ENCODE results near the gene AUTS2. TPM values are rescaled to one million over a fixed set of nuclear protein-coding genes. Genes with fewer than 3 reads are reported as not detected.

The AUTS2 gene
- total and polyA plus RNA-seq, 5 donors, result 7.0 to 15.4 (median 10.6) TPM

- Histone ChIP-seq H3K27me3 (ENCODE audit: control insufficient read depth, insufficient read depth) (no peaks in the 10 kb centered on the region), H3K9me3 (ENCODE audit: control insufficient read depth, low read length) (no peaks in the 10 kb centered on the region), H3K4me3 (ENCODE audit: low read length) (no peak overlapping the region), H3K27ac (ENCODE audit: low read length) (no peak overlapping the region), H3K4me1 (ENCODE audit: control insufficient read depth, insufficient read depth, low read length) (no peaks in the 10 kb centered on the region)
- ATAC-seq (no peak), DNase-seq (no peak)
- WGBS, result 97% methylated on average over 21 of the region's 21 CpGs
- intact Hi-C loops (cut with DNase I), result no loop called here
Observed at GRCh38 chr7:70766109-70766508, 1167.8 kb downstream of the AUTS2 start.

- intact Hi-C loops (cut with DNase I), result no loop called here
- H3K4me1 ChIP-seq (ENCODE audit: control insufficient read depth, insufficient read depth, low read length), result no peaks in the 10 kb centered on the region
- ATAC-seq, result no peak
- H3K9me3 ChIP-seq (ENCODE audit: control insufficient read depth, low read length), result no peaks in the 10 kb centered on the region
- 96% methylated on average over 4 of the region's 4 CpGs for WGBS
- no peak overlapping the region for H3K27ac ChIP-seq (ENCODE audit: low read length)
- H3K27me3 ChIP-seq (ENCODE audit: control insufficient read depth, insufficient read depth), result no peaks in the 10 kb centered on the region
- DNase-seq, result no peak
- no peak overlapping the region for H3K4me3 ChIP-seq (ENCODE audit: low read length)
Observed at GRCh38 chr7:70766694-70767093, 1168.4 kb downstream of the AUTS2 start.

DNA sequence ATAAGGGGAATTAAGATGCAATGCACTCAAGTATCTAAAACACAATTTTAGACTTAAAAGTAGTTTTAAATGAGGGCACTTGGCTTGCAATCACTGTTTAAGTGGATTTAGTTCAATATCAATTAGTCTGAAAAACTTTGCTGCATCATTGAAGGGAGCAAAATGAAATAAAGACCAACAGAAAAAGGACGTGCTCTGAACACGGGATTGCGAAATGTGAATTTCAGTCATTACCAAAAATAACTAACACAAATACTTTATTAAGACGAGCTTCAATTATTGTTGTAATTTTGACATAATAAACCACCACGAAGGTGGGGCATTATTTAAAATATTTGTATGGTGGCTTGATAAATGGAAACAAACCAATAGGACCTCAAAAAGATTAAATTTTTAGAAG lies 1171.9 kb downstream of the AUTS2 start:
- no peak overlapping the region for H3K4me3 ChIP-seq (ENCODE audit: low read length)
- intact Hi-C loops (cut with DNase I), result no loop called here

DNA sequence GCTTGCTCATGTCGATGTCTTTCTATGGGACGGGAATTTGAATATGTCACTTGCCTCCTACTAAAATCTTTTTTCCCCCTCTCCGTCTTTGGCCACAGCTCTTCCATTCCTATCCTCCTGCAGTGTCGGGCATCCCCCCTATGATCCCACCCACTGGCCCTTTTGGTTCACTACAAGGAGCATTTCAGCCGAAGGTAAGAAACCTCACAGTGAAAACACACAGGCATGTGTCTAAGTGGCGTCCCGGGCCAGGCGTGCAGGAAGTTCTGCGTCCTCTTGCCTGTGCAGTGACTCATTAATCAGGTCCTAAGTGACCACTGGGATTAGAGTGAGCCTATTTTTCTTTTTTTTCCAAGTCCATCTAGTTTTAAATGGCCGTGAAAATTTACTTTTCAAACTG lies 1173.2 kb downstream of the AUTS2 start:
- Histone ChIP-seq H3K27me3 (ENCODE audit: control insufficient read depth, insufficient read depth) (no peaks in the 10 kb centered on the region), H3K4me3 (ENCODE audit: low read length) (no peak overlapping the region), H3K4me1 (ENCODE audit: control insufficient read depth, insufficient read depth, low read length) (no peaks in the 10 kb centered on the region), H3K27ac (ENCODE audit: low read length) (no peak overlapping the region), H3K9me3 (ENCODE audit: control insufficient read depth, low read length) (no peaks in the 10 kb centered on the region)
- ATAC-seq (no peak), DNase-seq (no peak)
- intact Hi-C loops (cut with DNase I), result no loop called here
- WGBS, result 88% methylated on average over 10 of the region's 10 CpGs

More for the DNA sequence above, 1171.9 kb downstream of the AUTS2 start:
- no peak for ATAC-seq
- 90% methylated on average over 5 of the region's 5 CpGs for WGBS
- no peak for DNase-seq
- Histone ChIP-seq H3K27ac (ENCODE audit: low read length) (no peak overlapping the region), H3K4me1 (ENCODE audit: control insufficient read depth, insufficient read depth, low read length) (no peaks in the 10 kb centered on the region), H3K27me3 (ENCODE audit: control insufficient read depth, insufficient read depth) (no peaks in the 10 kb centered on the region), H3K9me3 (ENCODE audit: control insufficient read depth, low read length) (no peaks in the 10 kb centered on the region)

DNA sequence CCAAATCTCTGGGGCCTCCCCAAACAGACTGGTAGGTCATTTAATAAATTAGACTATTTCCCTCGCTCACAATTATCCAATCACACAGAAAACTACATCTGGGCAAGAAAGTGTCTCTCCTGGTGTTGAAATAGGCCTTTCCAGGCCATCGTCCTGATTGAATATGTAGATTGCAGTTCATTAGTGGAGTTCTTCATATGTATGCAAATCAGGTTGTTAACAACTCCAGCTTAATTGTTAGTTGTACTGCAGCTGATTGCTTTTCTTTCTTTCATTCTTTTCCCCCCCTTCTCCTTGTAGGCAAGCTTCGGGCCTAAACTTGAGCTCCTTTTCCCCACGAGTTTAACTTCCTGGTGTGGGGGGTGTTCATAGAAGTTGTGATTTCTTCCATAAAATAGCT lies 1174.6 kb downstream of the AUTS2 start:
- DNase-seq, result no peak
- Histone ChIP-seq H3K27me3 (ENCODE audit: control insufficient read depth, insufficient read depth) (no peaks in the 10 kb centered on the region), H3K4me1 (ENCODE audit: control insufficient read depth, insufficient read depth, low read length) (no peaks in the 10 kb centered on the region), H3K9me3 (ENCODE audit: control insufficient read depth, low read length) (no peaks in the 10 kb centered on the region), H3K4me3 (ENCODE audit: low read length) (no peak overlapping the region), H3K27ac (ENCODE audit: low read length) (no peak overlapping the region)
- WGBS, result 85% methylated on average over 4 of the region's 4 CpGs
- intact Hi-C loops (cut with DNase I), result no loop called here
- no peak for ATAC-seq

DNA sequence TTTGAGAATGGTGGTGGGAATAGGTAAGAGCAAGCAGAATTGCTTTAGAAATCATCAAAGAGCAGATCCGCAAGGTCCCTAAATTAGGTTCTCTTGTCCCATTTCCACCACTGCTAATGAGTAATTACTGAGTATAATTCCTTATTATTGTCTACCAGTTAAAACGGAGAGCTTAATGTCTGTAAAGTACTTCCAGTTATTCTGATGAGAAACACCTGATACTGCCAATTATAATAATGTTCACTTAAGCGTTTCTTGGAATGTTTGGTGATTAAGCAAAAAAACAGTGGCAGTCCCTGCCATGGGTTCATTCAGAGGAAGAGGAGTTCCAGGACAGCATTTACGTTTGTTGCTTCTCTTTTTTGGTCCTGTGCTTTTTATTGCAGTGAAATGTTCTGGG lies 1175.1 kb downstream of the AUTS2 start:
- no peak overlapping the region for H3K27ac ChIP-seq (ENCODE audit: low read length)
- no peak for DNase-seq
- no peaks in the 10 kb centered on the region for H3K9me3 ChIP-seq (ENCODE audit: control insufficient read depth, low read length)
- intact Hi-C loops (cut with DNase I), result no loop called here
- H3K27me3 ChIP-seq (ENCODE audit: control insufficient read depth, insufficient read depth), result no peaks in the 10 kb centered on the region
- H3K4me1 ChIP-seq (ENCODE audit: control insufficient read depth, insufficient read depth, low read length), result no peaks in the 10 kb centered on the region
- no peak for ATAC-seq
- H3K4me3 ChIP-seq (ENCODE audit: low read length), result no peak overlapping the region
- WGBS, result 87% methylated on average over 4 of the region's 4 CpGs

DNA sequence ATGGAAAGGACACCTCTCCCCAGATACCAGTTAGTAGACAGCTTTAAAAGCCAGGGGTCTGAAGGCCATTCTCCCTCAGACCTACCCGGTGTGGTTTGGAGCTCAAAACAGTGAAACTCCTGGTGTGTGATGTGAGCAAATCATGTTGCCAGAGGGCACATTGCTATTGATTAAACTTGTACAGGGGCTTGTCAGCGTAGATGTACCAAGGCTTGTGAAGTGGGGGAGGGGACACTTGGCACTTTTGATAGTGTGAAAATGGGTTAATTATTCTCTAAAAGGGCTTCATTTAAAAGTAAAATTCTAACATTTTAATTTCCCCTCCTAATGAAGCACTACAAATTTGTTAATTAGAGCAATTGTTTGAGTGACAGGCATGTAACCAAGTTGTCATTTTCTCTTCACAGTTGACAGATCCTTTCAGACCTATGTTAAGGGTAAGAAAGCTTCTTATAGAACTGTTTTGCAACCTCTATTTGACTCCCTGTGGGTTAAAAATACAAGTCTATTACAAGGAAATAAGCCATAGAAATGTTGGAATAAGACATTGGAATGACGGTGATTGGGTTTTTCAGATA lies 1176.8 kb downstream of the AUTS2 start:
- no peak for DNase-seq
- Histone ChIP-seq H3K27me3 (ENCODE audit: control insufficient read depth, insufficient read depth) (no peaks in the 10 kb centered on the region), H3K9me3 (ENCODE audit: control insufficient read depth, low read length) (no peaks in the 10 kb centered on the region), H3K4me1 (ENCODE audit: control insufficient read depth, insufficient read depth, low read length) (no peaks in the 10 kb centered on the region), H3K27ac (ENCODE audit: low read length) (no peak overlapping the region), H3K4me3 (ENCODE audit: low read length) (no peak overlapping the region)
- intact Hi-C loops (cut with DNase I), result no loop called here
- 90% methylated on average over 3 of the region's 3 CpGs for WGBS
- ATAC-seq, result no peak

DNA sequence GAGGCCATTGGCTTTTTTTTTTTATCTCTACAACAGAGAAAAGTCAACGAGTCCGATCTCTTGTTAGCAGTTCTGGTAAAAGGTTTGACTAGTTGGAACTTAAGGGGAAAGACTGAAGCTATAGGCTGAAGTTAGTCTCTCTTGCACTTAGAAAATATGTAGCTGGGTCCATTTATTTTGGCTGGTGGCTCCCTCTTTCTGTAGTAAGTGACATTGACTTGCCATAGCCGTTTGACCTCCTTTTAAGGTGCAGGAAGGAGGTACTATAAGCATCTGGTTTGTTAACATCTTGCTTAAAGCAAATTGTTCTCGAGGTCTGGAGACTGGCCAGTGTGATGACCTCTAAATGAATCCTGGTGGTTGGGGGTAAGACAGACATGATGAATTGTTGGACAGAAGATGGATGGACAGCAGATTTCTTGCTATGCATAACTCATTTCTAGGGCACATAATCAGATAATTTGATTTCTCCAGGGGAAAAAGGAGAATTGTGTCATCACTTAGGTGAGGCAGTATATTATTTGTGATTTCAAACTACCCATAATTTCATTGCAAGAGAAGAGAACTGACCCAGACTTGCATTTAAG lies 1177.4 kb downstream of the AUTS2 start:
- intact Hi-C loops (cut with DNase I), result no loop called here
- ATAC-seq, result no peak
- no peak overlapping the region for H3K4me3 ChIP-seq (ENCODE audit: low read length)
- no peak for DNase-seq
- no peaks in the 10 kb centered on the region for H3K4me1 ChIP-seq (ENCODE audit: control insufficient read depth, insufficient read depth, low read length)
- H3K27ac ChIP-seq (ENCODE audit: low read length), result no peak overlapping the region
- no peaks in the 10 kb centered on the region for H3K27me3 ChIP-seq (ENCODE audit: control insufficient read depth, insufficient read depth)
- no peaks in the 10 kb centered on the region for H3K9me3 ChIP-seq (ENCODE audit: control insufficient read depth, low read length)
- WGBS, result 66% methylated on average over 4 of the region's 4 CpGs

GRCh38 chr7:70776627-70777101 lies 1178.4 kb downstream of the AUTS2 start:
- no peak for ATAC-seq
- intact Hi-C loops (cut with DNase I), result no loop called here

DNA sequence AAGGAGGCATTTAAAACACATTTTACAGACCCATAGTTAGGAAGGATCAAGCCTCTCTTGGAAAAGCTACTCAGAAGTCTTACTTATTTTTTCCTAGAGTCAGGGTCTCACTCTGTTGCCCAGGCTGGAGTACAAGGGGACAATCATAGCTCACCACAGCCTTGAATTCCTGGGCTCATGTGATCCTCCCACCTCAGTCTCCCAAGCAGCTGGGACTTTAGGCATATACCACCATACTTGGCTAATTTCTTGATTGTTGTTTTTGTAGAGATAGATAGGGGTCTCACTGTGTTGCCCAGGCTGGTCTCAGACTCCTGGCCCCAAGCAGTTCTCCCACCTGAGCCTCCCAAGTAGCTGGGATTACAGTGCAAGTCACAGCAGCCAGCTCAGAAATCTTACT lies 1179.0 kb downstream of the AUTS2 start:
- Histone ChIP-seq H3K9me3 (ENCODE audit: control insufficient read depth, low read length) (no peaks in the 10 kb centered on the region), H3K4me3 (ENCODE audit: low read length) (no peak overlapping the region), H3K4me1 (ENCODE audit: control insufficient read depth, insufficient read depth, low read length) (no peaks in the 10 kb centered on the region), H3K27ac (ENCODE audit: low read length) (no peak overlapping the region), H3K27me3 (ENCODE audit: control insufficient read depth, insufficient read depth) (no peaks in the 10 kb centered on the region)
- intact Hi-C loops (cut with DNase I), result no loop called here
- no peak for DNase-seq
- ATAC-seq, result no peak

More at GRCh38 chr7:70776627-70777101, 1178.4 kb downstream of the AUTS2 start:
- H3K4me1 ChIP-seq (ENCODE audit: control insufficient read depth, insufficient read depth, low read length), result no peaks in the 10 kb centered on the region
- WGBS, result 64% methylated on average over 7 of the region's 7 CpGs
- H3K9me3 ChIP-seq (ENCODE audit: control insufficient read depth, low read length), result no peaks in the 10 kb centered on the region
- no peaks in the 10 kb centered on the region for H3K27me3 ChIP-seq (ENCODE audit: control insufficient read depth, insufficient read depth)
- no peak for DNase-seq
- no peak overlapping the region for H3K4me3 ChIP-seq (ENCODE audit: low read length)
- H3K27ac ChIP-seq (ENCODE audit: low read length), result no peak overlapping the region

GRCh38 chr7:70778585-70778984 lies 1180.3 kb downstream of the AUTS2 start:
- no peak for DNase-seq
- Histone ChIP-seq H3K27ac (ENCODE audit: low read length) (no peak overlapping the region), H3K4me3 (ENCODE audit: low read length) (no peak overlapping the region), H3K4me1 (ENCODE audit: control insufficient read depth, insufficient read depth, low read length) (no peaks in the 10 kb centered on the region), H3K27me3 (ENCODE audit: control insufficient read depth, insufficient read depth) (no peaks in the 10 kb centered on the region), H3K9me3 (ENCODE audit: control insufficient read depth, low read length) (no peaks in the 10 kb centered on the region)
- intact Hi-C loops (cut with DNase I), result no loop called here
- ATAC-seq, result no peak
- 93% methylated on average over 3 of the region's 3 CpGs for WGBS

DNA sequence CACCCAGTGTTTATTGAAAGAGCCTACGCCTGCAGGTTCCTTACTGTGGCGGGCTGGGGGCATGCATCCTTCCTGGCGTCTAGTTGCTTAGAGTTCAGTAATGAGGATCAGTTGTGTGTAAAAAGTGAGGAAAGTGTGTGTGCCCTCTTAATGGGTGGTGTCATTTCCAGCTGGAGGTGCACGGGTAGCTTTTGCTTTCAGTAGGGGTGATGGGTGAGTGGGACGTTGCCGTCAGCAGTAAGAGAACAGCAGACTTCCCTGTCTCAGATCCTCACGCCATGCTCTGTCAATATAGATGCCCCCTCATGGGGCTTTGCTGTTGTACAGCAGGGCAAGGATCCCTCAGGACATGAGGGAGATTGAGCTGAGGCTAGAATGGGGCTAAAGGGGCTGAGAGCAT lies 1181.0 kb downstream of the AUTS2 start:
- Histone ChIP-seq H3K9me3 (ENCODE audit: control insufficient read depth, low read length) (no peaks in the 10 kb centered on the region), H3K4me1 (ENCODE audit: control insufficient read depth, insufficient read depth, low read length) (no peaks in the 10 kb centered on the region), H3K27me3 (ENCODE audit: control insufficient read depth, insufficient read depth) (no peaks in the 10 kb centered on the region), H3K27ac (ENCODE audit: low read length) (no peak overlapping the region), H3K4me3 (ENCODE audit: low read length) (no peak overlapping the region)
- 95% methylated on average over 7 of the region's 7 CpGs for WGBS
- no peak for DNase-seq
- intact Hi-C loops (cut with DNase I), result no loop called here
- no peak for ATAC-seq

All from right cardiac atrium (tissue), 5 donors.